HG02763 (cell line): Measurements from ENCODE around the gene UBALD2.
"Not testable (repeated sequence)": the region's sequence is repeated elsewhere in the genome, so short reads cannot be mapped to it uniquely, and the experiment has no call there.

ENCODE experiments used
- ATAC-seq: cut with Tn5 transposase; IDR thresholded peaks from one replicate; pipeline ENCODE4 v1.9.1; 2021; ENCODE audit warnings: mild to moderate bottlenecking, moderate library complexity; ENCODE audit not compliant: unreplicated experiment

Gene UBALD2

DNA sequence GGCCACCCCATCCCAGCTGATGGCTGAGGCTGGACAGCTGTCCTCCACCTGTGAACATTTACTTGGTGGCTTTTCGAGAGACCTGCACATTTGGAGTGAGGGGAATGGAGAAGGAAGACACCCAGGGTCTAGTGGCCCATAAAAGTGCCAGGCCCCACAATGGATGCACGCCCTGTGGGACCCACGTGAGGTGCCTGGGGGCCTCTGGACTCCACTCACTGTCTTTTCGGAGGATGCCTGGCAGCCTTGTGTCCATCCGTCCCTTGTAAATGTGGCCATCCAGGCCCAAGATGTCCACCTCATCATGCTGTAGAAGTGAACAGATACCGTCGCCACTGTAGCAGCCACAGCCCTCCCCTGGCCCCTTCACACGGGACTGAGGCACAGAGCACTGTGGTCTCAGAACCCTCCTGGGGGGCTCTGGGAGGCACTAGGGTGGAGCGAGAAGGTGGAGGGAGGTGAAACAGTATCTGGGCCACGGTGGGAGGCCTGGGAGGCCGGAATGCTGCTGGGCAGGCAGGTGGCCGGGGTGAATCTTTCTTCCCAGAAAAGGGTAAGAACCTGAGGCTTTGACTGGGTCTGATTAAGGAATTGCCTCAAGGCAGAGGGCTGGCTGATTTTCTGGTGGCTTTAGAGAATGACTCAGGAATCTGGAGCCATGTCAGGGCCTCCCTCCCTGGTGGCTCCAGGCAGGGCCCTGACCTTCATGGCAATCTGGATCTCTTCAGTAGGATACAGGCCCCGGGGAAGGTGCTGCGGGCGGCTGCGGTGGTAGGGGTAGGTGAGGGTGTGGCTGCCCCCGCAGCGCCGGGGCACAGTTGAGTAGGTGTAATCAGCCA, 11.5 kb downstream of the UBALD2 start:
- no peak for ATAC-seq

- ATAC-seq, result no peak
Measured at GRCh38 chr17:76277300-76278267, 12.4 kb downstream of the UBALD2 start.

DNA sequence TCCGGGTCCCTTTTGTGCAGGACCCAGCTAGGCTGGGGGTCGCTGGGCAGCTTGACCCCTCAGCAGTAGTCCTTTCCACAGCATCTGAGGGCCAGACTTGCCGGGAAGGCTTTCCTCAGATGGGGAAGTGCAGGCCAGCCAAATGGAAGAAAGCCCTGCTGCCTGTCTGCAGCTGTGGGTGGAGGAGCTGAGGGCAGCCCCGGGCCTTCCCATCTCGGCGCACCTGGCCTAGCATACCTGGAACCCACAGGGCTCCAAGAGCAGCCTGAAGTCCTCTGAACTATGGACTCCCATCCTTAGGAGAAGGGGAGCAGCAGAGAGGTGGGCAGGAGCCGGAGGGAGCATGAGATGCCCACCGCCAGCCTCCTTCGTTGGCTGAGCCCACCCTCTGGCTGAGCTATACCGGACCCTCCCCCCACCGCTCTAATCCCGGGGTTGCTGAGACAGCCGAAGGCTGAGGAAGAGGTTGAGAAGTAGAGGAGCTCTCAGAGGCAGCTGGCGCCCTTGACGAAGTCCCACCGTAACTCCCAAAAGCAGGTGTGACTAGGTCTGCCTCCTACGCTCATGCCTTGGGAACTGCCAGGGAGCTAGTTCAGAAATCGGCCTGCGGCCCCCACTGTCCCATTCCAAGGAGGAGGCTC, 13.2 kb downstream of the UBALD2 start:
- ATAC-seq, result no peak

DNA sequence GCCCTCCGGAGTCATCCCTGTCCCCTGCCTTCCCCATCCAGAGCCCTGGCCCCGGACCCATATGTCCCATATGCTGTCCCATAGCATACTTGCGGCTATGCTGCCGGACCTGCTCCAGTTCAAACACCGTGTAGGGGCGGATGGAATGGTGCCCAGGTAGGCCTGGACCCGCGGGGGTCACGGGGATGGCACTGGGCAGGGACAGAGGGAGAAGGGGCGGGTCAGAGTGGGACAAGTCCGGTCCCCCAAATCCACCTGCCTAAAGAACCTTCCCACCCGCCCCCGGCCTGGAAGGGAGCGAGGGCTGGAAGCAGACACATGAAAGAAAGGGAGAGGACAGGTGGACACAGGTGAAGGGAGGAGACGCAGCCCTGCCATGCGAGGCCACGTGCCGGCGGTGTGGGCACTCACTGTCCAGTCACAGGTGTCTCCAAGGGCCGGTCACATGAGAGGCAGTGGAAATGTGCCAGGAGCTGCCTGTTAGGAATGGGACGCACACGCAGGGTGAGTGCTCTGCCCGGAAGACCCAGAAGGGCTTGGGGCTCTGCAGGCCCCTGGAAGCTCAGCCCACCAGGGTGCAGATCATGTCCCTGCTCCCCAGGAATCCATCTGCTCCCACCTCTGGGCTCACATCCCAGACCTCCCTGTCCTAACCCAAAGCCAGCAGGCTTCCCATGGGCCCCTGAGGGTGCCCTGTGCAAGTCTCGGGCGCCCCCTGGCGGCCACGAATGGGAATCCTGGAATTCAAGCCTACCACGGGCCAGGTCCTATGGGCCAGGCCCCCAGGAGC, 14.0 kb downstream of the UBALD2 start:
- peak; percentile 41 for ATAC-seq

GRCh38 chr17:76279742-76280287, 14.7 kb downstream of the UBALD2 start:
- no peak for ATAC-seq

DNA sequence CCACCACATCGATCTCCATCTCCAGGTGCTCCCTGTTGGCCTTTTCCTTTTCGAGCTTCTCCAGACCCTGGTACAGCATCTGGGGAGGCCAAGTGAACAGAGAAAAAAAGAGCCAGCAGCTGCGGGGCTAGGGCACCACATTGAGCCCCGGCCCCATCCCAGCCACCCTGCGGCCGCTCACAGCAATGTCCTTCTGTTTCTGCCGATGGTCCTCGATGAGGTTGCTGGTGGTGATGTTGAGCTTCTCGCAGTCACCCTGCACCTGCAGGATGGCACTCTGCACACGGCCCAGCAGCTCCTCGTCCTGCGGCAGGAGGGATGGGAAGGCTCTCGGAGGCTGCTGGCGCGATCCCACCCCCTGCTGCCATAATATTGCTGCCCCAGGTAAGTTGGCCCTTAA, 15.5 kb downstream of the UBALD2 start:
- ATAC-seq, result no peak

- no peak for ATAC-seq
Measured at GRCh38 chr17:76281573-76282371, 16.6 kb downstream of the UBALD2 start.

- no peak for ATAC-seq
Measured at GRCh38 chr17:76292567-76292966, 27.4 kb downstream of the UBALD2 start.

DNA sequence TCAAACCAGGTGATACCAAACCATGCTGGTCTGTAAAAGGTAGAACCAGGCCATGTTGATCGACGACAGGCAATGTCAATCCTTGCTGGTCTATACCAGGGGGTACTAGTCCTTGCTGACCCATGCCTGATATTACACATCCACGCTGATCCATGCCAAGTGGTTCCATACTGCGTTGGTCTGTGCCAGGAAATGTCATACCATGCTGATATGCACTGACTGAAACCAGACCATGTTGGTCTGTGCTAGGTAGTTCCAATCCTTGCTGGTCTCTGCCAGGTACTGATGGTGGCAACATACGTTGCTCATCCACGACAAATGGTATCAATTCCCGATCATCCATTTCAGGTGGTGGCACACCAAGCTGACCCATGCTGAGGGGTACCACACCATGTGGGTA, 28.0 kb downstream of the UBALD2 start:
- ATAC-seq, result no peak

GRCh38 chr17:76296186-76296585, 31.0 kb downstream of the UBALD2 start:
- ATAC-seq, result no peak

- ATAC-seq, result no peak
Measured at GRCh38 chr17:76296889-76297288, 31.7 kb downstream of the UBALD2 start.

GRCh38 chr17:76297436-76297835, 32.3 kb downstream of the UBALD2 start:
- ATAC-seq, result no peak

GRCh38 chr17:76304226-76305134, 39.3 kb downstream of the UBALD2 start:
- ATAC-seq, result no peak

DNA sequence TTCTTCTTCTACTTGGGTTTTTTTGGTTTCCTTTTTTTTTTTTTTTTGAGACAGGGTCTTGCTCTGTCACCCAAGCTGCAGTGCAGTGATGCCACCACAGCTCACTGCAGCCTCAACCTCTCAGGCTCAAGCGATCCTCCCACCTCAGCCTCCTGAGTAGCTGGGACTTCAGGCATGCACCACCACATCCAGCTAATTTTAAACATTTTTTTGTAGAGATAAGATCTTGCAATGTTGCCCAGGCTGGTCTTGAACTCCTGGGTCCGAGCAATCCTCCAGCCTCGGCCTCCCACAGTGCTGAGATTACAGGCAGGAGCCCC, 39.9 kb downstream of the UBALD2 start:
- ATAC-seq, result not testable (repeated sequence)

GRCh38 chr17:76307299-76307965, 42.3 kb downstream of the UBALD2 start:
- no peak for ATAC-seq

GRCh38 chr17:76307966-76308338, 42.8 kb downstream of the UBALD2 start, which contains the start of gene QRICH2:
Gene QRICH2, minus strand, starts transcription at chr17:76308276. Its CDS starts 278 bp downstream, at chr17:76307998.
- ATAC-seq, result no peak

- no peak for ATAC-seq
Measured at GRCh38 chr17:76309461-76309860, 44.3 kb downstream of the UBALD2 start.

GRCh38 chr17:76312735-76313134, 47.6 kb downstream of the UBALD2 start:
- ATAC-seq, result no peak
